ENCODE data around the gene TMEM132A.
"Not testable (repeated sequence)": the region's sequence is repeated elsewhere in the genome, so short reads cannot be mapped to it uniquely, and the experiment has no call there.

TMEM132A gene

DNA sequence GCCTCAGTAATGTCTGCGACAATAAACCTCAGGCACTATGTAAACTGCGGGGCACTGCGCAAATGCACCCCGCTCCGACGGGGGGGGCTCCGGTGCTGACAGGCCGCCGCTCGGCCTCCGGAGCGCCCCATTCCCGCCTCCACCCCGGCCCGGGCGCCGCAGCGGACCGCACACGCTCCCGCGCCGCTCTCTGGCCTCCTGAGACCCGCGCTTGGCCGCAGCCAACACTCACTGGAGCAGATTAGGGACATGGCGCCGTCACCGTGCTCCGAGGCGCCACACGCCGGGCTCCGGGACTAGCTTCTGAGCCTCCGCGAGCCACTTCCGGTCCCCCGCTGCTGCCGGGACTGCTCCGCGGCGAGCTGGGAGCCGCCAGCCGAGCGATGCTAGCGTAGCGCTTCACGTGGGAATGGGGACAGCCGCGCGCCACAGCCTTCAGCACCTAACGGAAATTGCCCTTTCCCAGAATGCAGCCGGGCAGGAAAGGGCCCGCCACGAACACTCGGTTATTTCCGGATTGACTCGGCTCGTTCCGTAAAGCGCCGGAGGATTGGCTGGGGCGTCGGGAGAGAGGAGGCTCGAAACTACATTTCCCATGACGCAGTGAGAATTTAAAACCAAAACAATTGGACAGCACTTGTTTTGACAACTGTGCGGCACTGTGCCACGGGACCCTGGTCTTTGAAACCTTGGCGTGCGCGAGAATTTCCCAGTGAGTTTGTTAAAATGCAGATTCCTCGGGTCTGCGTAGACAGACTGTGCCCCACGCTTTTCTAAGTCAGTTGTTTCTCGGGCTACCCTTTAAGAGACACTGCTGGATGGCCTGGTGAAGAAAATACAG, 17.9 kb upstream of the TMEM132A start, which contains the start of gene PRPF19:
Gene PRPF19 (minus strand): TSS at position 454 of the 841 bp plus-strand sequence. CDS start 203 bp downstream, at position 251.
- peak; percentile 94 for DNase-seq

DNA sequence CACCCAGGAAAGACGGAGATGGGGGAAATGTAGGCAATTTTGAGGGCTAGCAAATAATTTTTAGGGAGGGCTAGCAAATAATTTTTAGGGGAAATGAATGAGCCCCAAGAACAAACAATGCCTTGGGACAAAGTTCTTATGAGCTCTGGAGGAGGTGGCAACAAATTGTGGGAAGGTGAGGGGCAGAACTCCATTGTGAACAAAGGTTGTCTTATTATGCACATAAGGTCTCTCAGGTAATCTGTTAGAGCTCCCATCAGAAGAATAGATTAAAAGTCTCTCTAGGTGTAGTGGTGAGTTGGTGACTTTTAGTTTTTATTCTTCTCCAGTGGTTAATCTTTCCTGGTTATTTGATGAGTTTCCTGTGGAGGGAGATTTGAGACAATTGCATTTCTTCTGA, 15.5 kb upstream of the TMEM132A start:
- DNase-seq: no peak

DNA sequence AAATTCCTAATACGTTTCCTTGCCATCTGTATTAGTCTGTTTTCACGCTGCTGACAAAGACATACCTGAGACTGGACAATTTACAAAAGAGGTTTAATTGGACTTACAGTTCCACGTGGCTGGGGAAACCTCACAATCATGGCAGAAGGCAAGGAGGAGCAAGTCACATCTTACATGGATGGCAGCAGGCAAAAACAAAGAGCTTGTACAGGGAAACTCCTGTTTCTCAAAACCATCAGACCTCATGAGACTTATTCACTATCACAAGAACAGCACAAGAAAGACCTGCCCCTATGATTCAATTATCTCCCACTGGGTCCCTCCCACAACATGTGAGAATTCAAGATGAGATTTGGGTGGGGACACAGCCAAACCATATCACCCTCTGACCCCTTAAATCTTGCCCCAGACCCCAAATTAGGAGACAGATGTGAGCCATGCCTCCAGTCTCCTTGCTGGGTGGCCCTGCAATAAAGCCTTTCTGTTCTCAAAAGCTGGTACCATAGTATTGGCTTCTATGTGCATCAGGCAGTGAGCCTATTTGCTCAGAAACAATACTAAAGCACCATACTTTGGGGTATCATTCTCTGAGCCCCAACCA, 14.5 kb upstream of the TMEM132A start:
- not testable (repeated sequence) for DNase-seq

DNA sequence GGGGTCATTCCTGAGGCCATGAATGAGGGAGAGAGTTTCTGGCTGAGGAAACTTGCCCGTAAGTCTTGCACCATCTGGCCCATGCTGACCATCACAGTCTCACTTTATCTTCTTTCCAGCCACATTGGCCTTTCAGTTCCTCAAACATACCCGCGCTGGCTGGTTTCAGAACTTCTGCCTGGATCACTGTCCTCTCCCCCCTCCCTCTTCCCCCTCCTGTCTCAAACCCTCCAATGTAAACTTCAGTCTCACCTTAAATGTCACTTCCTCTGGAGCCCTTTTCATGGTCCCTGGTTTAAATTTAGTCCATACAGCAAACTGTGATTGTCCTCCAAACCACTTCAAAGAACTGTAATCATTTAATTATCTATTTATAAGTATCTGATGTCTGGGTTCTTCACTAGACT, 14.0 kb upstream of the TMEM132A start:
- DNase-seq: no peak

DNA sequence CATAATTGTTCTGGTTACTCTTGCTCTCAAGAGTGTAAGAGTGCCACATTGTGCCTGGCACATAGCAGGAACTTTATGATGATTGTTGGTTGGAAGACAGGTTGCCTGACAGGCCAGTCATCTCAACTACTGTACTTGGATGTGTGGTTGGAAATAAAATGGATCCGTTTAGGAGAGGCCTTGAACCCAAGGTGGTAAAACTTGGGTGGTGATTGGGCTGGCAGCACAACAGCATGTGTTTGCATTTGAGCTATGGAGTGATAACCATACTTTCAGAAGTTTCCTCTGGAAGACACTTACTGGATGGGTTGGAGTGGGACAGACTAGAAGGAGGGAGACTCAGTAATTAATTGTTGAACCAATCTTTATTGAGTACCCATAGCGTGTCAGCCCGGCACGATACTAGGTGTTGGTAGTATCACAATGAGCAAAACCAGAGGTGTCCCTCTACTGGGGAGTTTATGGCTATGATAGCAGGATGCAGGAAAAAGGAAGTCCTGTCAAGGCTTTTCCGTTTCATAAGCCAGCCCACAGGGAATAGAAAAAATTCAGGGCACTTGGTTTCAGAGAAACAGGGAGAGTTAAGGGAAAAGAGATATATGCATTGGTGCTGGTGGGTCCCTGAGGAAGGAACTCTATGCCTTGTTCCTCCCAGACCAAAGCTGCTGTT, 13.4 kb upstream of the TMEM132A start:
- DNase-seq: no peak

DNA sequence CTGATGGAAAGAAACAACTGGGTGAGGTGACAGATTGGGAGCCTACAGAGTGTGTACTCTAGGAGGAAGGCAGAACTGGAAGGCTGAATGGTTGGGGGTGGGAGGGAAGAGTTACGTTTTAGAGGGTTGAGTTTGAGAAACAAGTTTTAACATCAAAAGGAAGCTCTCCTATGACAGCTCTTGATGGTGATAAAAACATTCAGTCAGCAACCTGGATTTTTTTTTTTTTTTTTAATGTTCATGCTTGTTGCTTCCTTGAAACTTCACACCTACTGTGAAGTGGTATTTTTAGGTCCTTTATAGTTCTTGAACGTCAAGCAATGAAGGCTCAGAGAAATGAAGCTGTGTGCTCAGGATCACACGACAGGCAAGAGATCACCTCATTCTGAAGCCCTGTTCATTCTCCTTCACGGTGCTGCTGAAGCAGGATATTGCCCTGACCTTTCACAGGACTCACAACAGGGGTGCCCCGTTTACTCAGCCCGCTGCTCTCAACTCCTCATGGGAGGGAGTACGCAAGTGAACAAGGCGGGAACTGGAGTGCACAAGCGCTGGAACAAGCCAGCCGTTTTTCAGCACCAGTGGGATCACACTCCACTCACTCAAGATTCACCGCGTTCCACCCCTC, 11.9 kb upstream of the TMEM132A start:
- DNase-seq: no peak

DNA sequence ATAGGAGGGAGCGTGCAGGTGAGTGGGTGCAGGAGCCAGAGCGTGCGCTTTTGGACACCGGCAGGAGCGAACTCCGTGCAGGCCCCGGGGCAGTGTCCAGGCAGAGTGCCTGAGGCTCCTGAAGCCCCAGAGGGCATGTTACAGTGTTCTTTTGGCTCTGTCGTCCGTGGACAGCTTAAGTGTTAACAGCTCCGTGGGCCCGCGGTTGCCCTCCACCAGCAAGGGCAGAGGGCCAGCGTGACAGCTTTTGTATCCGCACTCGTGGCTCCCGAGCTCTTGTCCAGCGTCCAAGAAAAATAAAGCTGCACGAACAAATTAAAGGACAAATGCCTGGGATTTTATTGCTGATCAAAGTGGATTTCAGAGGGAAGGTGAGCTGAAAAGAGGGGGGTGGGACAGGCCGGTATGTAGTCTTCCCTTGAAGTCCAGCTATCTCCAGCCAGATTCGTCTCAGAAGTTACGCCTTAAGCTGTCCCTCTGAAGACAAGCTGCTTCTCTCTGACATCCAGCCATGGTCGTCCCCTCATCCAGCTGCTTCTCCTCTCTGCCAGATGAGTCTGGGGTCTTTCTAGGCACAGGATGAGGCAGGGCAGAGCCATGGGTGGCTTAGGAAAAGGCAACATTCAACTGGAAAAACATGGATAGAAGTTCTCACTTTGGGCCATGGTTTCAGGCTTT, 11.3 kb upstream of the TMEM132A start:
- DNase-seq: no peak

DNA sequence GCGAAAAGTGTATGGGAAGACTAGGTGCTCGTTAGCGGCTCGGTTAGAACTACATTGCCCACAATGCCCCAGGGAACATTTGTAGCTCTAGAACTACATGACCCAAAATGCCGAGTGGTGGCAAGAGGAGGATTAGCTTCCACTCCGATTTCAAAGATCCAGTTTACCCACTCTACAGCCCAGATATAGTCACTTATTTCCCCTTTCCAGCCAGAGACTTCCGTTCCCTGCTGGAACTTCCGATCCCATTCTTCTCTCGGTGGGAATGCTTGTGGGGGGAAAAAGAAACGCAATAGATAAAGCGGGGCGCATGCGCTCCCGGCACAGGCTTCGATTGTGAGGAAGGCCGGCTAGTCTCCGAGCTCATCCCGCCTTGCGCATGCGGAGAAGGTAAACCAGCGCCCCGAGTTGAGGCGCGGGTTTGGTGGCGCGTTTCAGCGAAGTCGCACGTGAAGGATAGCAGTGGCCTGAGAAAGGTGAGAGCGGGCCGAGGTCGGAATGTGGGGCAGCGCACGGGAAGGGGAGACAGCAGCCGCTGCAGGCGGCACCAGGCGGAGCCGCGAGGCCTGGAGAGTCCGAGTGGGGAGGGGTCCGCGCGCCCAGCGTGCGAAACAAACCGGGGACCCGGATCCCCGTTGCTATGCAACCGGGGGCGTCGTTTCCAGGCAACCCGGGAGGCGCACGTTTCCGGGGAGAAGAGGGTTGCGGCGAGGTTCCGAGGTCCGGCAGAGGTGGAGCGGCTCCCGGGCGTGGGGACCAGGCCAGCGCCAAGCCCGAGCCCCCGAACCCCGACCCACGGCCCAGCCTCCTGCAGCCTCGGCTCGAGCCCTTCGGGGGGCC, 10.2 kb upstream of the TMEM132A start, which contains the start of gene TMEM109:
Gene TMEM109 (plus strand): TSS at position 366 of the 840 bp plus-strand sequence. CDS start 5,536 bp downstream, outside the sequence.
- DNase-seq: peak; percentile 90

DNA sequence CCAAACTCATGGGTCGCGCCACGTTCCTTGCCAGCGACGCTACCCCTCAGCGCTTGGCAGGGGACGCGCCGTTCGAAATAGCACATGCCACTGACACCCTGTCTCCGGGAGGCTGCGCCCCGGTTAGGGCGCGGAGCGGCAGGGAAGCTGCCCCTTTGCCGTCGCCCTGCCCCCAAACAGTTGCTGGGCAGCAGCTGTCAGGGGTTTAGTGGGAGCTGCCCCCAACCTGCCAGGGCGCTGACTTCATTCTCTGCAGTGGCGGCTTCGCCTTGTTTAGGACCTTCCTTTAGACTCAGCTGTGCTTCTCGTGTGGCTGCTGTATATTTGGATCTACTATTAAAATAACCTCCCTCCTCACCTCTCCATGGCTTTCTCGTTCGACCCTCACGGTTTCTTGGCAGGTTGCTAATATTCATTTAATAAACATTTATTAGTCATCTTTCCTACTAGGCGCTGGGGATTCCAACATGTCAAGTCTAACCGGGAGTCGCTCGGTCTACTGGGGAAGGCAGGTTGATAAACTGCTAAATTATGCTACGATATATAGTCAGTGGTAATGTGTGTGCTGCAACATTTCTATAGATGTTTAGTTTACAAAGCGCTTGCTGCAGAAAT, 9.5 kb upstream of the TMEM132A start:
- peak; percentile 18 for DNase-seq

DNA sequence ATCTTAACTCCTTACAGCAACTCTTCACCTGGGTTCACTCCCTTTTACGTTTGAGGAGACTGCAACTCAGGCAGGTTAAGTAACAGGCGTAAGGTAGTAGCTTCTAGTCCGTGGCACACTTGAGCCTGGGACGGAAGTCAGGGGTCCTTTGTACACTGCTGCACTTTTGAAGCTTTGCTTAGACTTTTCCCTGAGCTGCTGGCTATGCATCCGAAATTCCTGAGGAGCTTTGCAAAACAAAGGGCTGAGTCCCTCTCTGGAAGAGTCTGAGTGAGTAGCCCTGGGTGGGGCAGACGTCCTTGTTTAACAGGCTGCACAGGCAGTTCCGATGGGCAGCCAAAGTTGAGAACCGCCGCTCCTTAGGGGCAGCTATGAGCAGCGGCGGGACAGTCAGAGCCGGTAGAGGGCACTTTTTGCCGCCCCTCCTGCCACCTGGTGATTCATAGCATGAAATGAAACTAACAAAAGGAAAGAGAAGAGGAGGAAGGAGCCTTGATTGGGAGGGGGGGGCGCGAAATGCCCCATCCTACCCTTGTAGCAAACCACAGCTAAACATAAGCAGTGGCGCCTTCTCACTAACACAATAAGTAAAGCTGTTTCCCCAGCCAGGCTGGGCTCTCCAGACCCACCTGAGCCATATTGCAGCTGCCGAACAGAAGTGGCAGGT, 8.9 kb upstream of the TMEM132A start:
- peak; percentile 49 for DNase-seq

DNA sequence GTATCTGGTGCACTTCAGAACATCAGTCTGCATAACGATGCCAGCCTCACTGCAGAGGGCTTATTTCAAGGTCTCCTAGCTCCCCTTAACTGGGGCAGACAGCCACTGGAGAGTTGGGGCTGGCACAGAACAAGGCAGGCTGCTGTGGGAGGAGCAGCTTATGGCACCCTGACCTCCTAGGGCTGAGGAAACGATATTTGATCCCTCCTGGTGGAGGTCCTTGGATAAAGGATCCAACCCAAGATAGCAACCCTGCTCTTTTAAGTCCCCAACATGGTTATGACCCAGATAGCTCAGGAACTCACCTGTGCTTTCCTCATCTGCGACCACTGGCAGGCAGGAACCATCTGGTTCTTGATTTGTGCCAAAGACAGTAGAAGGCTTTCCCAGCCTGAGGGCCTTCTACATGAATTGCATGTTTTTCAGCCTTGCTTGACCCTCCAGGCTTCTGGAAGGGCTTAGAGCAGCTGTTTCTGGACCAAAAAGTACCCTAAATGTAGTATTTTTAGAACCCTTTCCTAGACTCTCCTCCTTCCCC, 7.5 kb upstream of the TMEM132A start:
- no peak for DNase-seq

DNA sequence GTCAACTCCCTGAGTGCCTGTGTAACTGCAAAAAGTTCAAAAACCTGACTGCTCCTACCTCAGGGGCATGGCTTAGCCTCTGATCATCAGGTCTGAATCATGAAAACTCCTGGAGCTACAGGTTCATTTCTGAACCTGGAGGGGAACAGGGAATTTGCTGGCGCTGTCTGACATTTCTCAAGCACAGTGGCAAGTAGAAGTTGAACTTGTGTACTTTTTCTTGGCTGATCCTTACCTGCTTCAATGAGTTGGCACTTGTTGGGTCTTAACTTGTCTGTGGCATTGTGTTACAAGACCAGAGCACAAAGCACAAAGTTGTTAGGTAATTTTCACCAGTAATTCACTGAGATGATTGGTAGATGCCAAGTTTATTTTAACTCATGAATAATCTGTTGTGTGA, 7.0 kb upstream of the TMEM132A start:
- DNase-seq: no peak

DNA sequence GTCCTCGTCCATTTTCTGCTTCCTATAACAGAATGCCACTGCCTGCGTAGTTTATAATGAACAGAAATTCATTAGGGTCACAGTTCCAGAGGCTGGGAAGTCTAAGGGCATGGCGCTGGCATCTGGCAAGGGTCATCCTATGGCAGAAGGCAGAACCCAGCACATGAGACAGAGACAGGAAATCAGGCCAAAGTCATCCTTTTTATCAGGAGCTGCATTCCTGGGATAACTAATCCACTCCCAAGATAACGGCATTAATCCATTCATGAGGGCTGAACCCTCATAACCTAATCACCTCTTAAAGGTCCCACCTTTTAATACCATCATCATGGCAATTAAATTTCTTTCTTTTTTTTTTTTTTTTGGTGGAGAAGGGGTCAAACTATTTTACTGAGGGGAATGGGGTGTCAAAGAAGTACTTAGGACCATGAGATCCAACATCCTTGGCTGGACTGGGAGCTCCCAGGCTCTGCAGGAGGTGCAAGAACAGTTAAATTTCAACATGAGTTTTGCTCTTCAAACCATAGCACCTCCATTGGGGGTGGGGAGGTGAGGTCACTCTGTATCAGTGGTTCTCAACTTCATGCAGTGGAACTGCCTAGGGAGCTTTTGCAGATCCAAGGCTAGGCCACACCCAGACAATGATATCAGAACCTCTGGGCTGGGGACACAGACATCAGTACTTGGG, 5.9 kb upstream of the TMEM132A start:
- no peak for DNase-seq

DNA sequence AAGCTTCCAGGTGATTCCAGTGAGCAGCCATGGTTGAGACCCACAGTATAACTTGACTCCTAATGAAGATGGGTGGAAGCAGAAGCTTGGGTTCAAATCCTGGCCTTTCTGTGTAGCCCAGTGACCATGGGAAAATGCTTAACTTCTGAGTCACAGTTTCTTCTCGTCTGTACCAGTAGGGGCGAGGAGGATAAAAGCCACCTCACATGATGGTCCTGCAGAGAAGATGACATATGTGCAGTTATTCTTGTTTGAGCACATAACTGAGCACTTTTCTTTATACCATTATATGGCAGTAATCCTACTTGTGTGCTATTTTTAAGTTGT, 5.4 kb upstream of the TMEM132A start:
- peak; percentile 20 for DNase-seq

DNA sequence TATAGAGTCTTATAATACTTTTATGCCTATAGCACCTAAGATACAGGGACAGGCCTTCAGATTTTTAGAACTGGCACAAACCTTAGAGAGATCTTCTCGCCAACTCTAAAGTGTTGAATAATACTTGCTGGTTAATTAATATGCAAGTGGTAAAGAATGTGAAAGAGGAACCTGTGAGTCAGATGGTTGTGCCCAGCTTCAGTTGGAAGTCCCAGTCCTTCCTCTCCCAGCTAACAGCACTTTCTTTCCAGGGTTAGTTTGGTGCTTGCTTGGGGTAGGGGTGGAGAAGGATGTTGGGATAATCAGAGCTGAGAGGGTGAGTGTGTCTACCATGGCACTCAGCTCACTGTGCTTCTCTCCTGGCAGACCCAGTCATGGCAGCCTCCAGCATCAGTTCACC, 4.9 kb upstream of the TMEM132A start:
- no peak for DNase-seq

DNA sequence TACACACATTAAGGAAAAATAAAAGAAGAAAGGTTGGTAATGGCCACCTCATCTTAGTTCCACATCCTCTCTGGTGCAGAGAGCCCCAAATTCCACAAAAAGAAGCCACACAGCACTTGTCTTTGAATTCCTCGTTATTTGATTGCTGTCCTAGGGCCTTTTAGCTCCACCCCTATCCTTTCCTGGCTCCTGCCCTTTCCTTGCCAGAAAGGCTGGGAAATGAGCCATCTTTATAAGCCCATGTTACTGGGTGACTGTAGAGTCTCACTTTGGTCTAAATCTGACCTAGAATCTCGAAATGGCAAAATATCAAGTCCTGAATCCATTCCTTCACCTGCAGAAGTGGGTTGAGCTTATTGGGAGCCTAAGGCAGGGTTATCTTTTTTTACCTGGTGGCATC, 4.3 kb upstream of the TMEM132A start:
- no peak for DNase-seq

DNA sequence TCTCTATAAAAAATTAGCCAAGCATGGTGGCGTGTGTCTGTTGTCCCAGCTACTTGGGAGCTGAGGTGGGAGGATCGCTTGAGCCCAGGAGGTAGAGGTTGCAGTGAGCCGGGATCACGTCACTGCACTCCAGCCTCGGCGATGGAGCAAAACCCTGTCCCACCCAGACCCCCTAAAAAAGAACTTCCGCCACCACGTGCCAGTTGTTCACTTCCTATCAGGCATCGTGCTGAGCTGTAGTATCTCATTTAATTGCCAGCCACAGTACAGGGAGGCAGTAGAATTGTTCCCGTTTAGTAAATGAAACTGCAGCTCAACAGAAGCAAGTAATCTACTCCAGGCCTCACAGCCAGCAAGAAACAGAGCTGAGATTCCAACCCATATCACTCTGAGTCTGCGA, 3.0 kb upstream of the TMEM132A start:
- no peak for DNase-seq

DNA sequence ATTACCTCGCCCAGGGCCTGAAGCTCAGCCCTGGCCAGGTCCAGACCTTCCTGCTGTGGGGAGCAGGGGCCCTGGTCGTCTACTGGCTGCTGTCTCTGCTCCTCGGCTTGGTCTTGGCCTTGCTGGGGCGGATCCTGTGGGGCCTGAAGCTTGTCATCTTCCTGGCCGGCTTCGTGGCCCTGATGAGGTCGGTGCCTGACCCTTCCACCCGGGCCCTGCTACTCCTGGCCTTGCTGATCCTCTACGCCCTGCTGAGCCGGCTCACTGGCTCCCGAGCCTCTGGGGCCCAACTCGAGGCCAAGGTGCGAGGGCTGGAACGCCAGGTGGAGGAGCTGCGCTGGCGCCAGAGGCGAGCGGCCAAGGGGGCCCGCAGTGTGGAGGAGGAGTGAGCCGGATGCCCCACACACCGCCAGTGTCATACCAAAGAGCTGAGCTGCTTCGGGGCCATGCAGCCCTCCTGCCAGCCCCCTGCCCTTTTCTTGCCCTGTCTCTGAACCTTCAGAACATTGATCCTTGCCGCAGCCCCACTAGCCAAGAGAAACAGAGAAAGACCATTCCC, 2.4 kb upstream of the TMEM132A start:
- DNase-seq: no peak

DNA sequence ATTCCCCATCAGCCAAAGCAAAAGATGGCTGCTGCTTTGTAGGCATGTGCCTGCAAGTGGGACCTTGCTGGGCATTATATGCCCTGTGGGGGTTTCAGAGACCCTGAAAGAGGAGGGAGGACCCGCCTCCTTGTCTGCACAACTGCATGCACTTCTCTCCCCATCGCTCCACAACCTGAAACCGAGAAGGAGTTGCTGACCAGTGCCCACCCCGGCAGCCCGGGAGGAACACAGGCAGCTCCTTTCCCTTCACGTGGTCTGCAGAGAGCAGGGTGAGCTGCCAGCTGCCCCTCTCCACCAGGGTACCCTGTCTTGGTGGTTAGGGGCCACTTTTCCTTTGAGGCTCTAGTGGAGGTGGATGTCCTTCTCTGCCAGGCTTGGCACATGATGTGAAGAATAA, 1.4 kb upstream of the TMEM132A start:
- DNase-seq: no peak

Measured in fibroblast of skin of abdomen (primary cell).